Measurements from ENCODE around the gene SIRT2.
"Not testable (repeated sequence)": the region's sequence is repeated elsewhere in the genome, so short reads cannot be mapped to it uniquely, and the experiment has no call there.

Gene SIRT2

GRCh38 chr19:38892841-38893240 is 6.6 kb downstream of the SIRT2 start:
- no peak for DNase-seq (ENCODE audit: low read depth)
- TF ChIP-seq CTCF (IDR thresholded peaks at IDR 0.05; ENCODE audit: low read depth, low read length) (no peak), MYC (IDR thresholded peaks at IDR 0.05; ENCODE audit: low read depth, low read length) (no peak), MAX (IDR thresholded peaks at IDR 0.05; ENCODE audit: low read depth, low read length) (no peak), POLR2A (IDR thresholded peaks at IDR 0.05; ENCODE audit: extremely low read depth, insufficient read length) (no peak)
- no peak overlapping the region for H3K4me3 ChIP-seq (ENCODE audit: low read depth, low read length)

GRCh38 chr19:38891771-38892170 is 7.6 kb downstream of the SIRT2 start:
- no peak overlapping the region for H3K4me3 ChIP-seq (ENCODE audit: low read depth, low read length)
- TF ChIP-seq MYC (IDR thresholded peaks at IDR 0.05; ENCODE audit: low read depth, low read length) = no peak
- TF ChIP-seq CTCF (IDR thresholded peaks at IDR 0.05; ENCODE audit: low read depth, low read length) = no peak
- TF ChIP-seq MAX (IDR thresholded peaks at IDR 0.05; ENCODE audit: low read depth, low read length) = no peak
- no peak for TF ChIP-seq POLR2A (IDR thresholded peaks at IDR 0.05; ENCODE audit: extremely low read depth, insufficient read length)
- DNase-seq (ENCODE audit: low read depth) = no peak

GRCh38 chr19:38890686-38891085 is 8.7 kb downstream of the SIRT2 start:
- TF ChIP-seq MAX (IDR thresholded peaks at IDR 0.05; ENCODE audit: low read depth, low read length) = no peak
- TF ChIP-seq CTCF (IDR thresholded peaks at IDR 0.05; ENCODE audit: low read depth, low read length) = no peak
- no peak overlapping the region for H3K4me3 ChIP-seq (ENCODE audit: low read depth, low read length)
- DNase-seq (ENCODE audit: low read depth) = no peak

- DNase-seq (ENCODE audit: low read depth) = no peak
- TF ChIP-seq POLR2A (IDR thresholded peaks at IDR 0.05; ENCODE audit: extremely low read depth, insufficient read length) (no peak), CTCF (IDR thresholded peaks at IDR 0.05; ENCODE audit: low read depth, low read length) (no peak), MYC (IDR thresholded peaks at IDR 0.05; ENCODE audit: low read depth, low read length) (no peak), MAX (IDR thresholded peaks at IDR 0.05; ENCODE audit: low read depth, low read length) (no peak)
- H3K4me3 ChIP-seq (ENCODE audit: low read depth, low read length) = no peak overlapping the region
Observed at GRCh38 chr19:38889803-38890202, 9.6 kb downstream of the SIRT2 start.

GRCh38 chr19:38888876-38889275 is 10.5 kb downstream of the SIRT2 start:
- DNase-seq (ENCODE audit: low read depth) = no peak
- TF ChIP-seq MYC (IDR thresholded peaks at IDR 0.05; ENCODE audit: low read depth, low read length) (no peak), POLR2A (IDR thresholded peaks at IDR 0.05; ENCODE audit: extremely low read depth, insufficient read length) (no peak)

GRCh38 chr19:38884691-38885090 is 14.7 kb downstream of the SIRT2 start:
- H3K4me3 ChIP-seq (ENCODE audit: low read depth, low read length); DNase-seq (ENCODE audit: low read depth): not testable (repeated sequence)

More at GRCh38 chr19:38888876-38889275, 10.5 kb downstream of the SIRT2 start:
- H3K4me3 ChIP-seq (ENCODE audit: low read depth, low read length) = no peak overlapping the region

GRCh38 chr19:38883286-38883685 is 16.1 kb downstream of the SIRT2 start:
- DNase-seq (ENCODE audit: low read depth) = no peak
- TF ChIP-seq POLR2A (IDR thresholded peaks at IDR 0.05; ENCODE audit: extremely low read depth, insufficient read length) (no peak), CTCF (IDR thresholded peaks at IDR 0.05; ENCODE audit: low read depth, low read length) (no peak), MAX (IDR thresholded peaks at IDR 0.05; ENCODE audit: low read depth, low read length) (no peak), MYC (IDR thresholded peaks at IDR 0.05; ENCODE audit: low read depth, low read length) (no peak)
- H3K4me3 ChIP-seq (ENCODE audit: low read depth, low read length) = no peak overlapping the region

All from NB4 (cell line).